NT2/D1 (cell line): ENCODE data around the gene ADIPOR1.

Experiments used
- SUZ12 ChIP-seq: IDR thresholded peaks from 2 replicates; pipeline ENCODE4 v1.6.1; 2011; ENCODE audit not compliant: insufficient read length, insufficient read depth; ENCODE audit errors: extremely low read depth
- ZNF274 ChIP-seq: IDR thresholded peaks from 2 replicates; pipeline ENCODE4 v1.6.1; 2011; ENCODE audit warnings: mild to moderate bottlenecking, low read depth, low read length

DNA sequence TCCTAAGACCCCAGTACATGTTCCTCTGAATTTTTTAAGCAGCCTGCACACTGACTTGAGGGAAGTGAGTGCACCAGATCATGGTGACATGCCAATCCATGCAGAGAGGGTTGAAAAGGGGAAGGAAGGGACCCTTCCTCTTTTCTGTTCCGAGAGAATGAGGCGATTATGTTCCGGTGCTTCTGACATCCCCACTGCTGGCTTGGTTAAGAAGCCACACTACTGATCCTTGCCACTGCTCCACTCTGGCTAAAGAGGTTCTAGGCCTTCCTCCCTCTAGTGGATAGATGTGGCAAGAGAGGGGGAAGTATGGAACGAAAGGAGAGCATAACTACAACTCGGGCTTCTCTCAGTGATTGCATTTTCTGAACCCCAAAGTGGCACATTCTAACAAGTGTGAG is 10.8 kb upstream of the ADIPOR1 start:
- TF ChIP-seq ZNF274 (no peak), SUZ12 (no peak)
